GM19193 (cell line): ENCODE results near the gene CD8B.

Source experiments
- POLR2A ChIP-seq: IDR thresholded peaks from 4 replicates; pipeline ENCODE4 v1.6.1; 2011; ENCODE audit not compliant: insufficient read depth, insufficient read length; ENCODE audit errors: extremely low read depth

Gene CD8B

DNA sequence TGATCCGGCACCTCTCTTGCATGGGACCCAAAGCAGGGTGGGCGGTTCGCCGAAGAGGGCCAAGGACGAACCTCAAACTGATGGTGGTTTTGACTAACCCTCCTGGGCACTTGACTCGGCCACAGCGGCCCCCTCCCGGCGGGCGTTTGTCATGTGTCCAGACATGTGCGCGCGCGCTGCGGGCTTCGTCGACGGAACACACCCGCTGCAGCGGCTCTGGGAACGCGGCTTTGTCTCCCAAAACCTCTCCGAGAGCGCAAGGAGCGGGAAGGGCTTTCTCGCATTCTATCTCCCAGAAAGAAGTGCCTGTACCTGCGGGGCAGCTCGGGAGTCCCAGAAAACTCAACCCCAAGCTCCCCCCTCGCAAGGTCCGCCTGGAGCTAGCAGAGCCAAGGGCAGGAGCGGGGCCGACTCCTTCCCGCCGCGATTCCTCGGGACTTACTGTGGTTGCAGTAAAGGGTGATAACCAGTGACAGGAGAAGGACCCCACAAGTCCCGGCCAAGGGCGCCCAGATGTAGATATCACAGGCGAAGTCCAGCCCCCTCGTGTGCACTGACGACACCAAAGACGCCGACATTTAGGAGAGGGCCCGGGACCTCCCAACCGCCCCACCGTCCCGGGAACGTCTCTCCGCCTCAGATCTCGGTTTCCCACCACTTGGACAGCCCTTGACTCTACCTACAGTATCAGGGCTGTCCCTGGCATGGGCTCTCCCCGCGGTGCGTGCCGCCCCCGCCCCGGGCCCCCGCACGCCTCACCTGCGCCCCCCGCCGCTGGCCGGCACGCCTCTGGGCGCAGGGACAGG lies 72.6 kb downstream of the CD8B start:
- TF ChIP-seq POLR2A, result no peak

DNA sequence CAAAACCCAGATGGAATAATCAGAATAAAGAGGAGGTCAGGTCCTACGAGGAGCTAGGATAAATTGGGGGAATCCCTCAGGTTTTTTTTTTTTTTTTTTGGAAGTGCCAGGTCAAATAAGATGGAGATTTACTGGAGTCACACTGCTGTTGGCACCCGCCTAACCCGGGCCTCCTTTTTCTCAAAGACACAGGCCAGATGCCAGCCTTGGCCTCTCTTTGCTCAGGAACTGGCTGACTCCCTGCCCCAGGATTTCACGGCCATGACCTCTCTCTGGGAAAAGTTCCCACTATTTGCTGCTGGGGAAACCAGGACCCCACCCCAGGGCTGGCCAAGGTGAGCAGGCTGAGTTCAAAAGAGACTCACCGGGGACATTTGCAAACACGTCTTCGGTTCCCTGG lies 73.5 kb downstream of the CD8B start:
- TF ChIP-seq POLR2A, result no peak

DNA sequence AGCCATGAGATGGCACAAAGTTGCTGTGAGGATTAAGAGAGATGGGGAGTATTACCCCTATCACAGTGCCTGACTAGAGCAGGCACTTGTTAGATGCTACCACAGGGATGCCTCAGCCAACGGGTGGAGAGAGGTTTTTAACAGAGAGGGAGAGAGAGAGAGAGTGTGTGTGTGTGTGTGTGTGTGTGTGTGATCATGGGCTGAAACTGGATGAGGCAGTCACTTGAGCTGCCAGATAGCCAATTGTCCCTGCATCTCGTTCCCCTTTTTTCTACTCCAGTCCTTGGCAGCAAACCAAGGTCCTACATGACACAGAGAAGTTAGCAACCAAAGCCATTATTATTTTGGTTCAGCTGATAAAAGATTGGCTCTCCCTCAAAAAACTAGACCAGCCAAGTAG lies 74.0 kb downstream of the CD8B start:
- no peak for TF ChIP-seq POLR2A

DNA sequence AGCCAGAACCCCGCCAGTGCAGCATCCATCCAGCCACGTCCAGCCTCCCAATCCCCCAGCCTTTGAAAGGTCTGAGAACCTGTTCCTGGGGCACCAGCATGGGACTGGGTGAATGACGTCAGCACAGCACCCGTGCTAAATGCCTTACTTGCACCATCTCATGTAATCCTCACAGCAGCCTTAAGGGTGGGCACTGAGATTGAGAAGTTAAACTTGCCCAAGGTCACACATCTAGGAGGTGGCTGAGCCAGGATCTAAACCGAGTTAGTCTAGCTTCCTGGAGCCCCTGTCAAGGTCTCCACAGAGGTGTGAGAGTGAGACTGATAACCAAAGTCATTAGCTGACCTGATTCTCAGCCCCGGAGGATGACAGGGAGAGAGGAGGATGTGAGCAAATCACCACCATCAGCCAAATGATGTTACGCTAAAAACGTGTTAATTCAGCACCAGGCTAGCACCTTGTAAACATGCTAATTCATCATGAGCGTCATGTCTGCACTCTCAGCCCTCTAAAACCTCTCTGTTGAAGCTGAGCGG lies 75.6 kb downstream of the CD8B start:
- no peak for TF ChIP-seq POLR2A

DNA sequence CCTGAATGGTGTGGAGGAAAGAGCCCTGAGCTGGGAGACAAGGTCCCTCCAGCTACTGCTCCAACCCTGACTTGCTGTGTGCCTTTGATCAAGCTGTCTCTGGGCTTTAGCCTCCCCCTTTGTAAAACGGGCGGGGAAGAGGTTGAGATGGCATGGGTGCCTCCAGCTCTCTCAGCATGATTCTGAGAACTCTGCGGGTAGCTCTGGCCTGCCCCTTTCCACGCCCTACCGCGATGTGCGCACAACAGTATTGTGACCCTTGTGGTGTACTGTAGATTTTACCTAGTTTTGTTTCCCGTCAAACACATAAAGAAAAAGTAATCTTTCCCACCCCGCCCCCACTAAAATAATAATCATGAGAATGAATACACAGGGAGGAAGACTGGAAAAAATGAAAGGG lies 76.2 kb downstream of the CD8B start:
- no peak for TF ChIP-seq POLR2A

DNA sequence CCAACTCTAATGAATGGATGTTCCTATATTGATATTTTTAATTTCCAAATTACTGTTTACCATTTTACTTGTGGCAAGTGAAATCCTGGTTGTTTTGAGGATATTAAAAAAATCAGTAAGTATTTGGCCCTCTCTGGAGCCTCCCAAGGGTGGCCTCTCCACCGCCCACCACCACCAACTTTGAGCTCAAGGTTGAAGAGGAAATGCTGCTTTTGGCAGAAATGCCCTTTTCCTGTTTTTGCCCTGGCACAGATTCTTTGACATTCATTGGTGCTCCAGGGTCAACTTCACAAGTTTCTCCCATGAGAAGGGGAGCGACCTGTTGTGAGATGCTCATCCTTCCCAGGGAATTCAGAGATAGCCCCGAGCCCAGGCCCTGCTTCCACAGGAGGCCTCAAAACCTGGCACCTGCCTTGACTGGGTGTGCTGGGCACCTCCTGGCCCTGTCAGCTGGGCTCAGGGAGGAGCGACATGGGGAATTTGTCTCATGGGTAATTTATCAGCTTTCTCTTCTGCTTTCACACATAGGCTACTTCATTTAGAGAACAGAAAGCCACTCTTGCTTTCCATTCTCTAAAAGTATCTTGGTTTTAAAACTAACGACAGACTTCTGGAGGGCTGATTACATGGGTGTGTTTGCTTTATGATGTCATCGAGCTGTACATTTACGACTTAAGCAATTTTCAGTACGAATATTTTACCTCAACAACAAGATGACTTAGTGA lies 77.9 kb downstream of the CD8B start:
- TF ChIP-seq POLR2A, result no peak

DNA sequence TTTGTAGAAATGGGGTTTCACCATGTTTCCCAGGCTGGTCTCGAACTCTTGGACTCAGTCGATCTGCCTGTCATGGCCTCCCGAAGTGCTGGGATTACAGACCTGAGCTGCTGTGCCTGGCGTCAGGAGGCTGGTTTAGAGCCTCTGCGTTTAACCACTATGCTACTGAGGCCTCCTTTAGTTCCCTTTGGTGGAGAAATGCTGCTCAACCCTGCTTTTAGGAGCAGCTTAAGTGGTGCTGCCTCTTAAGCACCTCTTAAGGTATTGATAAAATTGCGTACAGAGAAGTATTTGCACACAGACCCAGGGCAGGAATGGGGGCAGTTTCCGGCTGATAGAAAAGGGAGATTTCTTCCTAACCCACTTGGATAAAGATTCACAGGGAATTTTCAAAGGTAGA lies 78.9 kb downstream of the CD8B start:
- TF ChIP-seq POLR2A, result no peak

DNA sequence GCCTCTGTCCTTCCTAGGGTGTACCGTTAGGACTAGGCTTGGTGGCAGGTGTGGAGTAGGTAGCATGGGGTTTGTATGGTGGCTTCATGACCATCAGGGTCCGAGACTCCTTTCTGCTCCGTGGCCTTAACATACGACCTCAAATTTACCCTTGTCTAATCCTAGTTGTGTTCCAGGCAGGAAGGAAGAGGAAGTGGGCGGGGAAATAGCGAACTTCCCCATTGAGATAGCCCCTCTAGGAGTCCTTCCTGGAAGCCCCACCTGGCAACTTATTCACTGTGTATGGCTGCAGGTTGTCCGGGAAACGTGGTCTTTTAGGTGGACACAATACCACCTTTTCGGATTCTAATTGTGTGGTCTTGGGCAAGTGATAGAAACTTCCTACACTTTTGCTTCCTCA lies 80.3 kb downstream of the CD8B start:
- no peak for TF ChIP-seq POLR2A

DNA sequence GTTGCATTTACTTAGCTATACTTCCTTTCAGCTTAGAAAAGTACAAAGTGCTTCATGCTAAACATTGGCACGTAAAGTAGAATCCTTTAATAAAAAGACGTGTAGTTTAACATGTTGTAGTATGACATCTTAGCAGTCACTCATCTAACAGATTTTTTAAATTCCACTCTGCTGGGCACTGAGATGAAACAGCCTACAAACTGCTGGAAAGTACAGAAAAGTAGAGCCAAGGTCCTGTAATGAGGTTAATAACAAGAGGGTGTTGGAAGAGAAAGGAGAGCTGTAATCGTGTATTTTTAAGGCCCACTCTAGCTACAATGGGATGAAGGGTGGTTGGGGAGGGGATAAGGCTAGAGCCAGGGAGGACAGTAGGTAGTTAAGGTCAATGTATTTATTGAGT lies 81.7 kb downstream of the CD8B start:
- no peak for TF ChIP-seq POLR2A

DNA sequence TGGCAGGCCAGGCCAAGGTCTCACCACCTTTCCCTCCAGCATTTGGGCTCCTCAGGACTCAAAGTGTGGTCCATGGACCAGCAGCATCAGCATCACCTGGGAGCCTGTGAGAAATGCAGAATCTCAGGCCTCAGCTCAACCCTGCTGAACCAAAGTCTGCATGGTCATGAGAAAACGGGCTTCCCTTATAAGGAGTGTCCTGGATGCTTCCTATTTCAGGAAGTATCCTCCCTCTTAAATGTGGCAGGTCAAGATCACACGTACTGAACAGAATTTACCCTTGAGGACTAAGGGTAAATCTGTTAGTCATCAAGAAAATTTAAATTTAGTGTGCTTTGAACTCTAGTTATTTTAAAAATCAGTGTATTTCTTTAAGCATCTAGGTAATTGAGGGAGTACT lies 82.7 kb downstream of the CD8B start:
- TF ChIP-seq POLR2A, result no peak

DNA sequence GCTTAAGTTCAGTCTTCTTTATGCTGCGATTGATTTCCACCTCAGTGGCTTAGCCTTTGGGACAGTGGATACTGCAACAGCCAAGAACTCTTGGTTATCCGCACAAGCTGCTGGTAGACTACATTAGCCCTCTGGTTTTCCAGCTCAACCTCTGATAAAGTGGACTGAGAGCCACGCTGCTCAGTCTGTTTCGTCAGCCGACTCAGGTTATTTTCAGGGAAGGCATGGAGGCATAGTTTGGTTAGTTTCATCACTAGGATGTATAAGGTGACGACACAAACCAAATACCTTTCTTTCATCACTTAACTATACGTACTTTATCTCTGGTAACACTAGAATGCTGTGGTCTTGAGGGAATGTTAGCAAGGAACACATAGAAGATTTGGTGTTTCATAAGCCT lies 85.2 kb downstream of the CD8B start:
- no peak for TF ChIP-seq POLR2A

DNA sequence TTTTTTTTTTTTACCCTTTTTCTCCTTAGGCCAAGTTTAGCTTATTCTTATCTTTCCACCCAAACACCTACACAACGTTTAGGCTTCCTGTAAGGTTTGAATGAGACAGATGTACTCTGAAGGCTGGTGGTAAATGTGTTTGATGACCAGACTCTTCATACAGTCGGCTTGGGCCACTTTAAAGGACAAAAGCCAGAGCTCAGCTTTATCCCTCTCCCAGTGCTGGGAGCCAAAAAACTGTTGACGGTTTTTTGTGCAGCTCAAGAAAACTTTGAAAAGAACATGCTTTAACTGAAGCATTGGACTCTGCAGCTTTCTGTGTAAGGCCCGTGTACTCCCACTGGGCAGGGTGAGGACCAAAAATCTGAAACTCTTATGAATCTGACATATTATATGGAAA lies 86.3 kb downstream of the CD8B start:
- no peak for TF ChIP-seq POLR2A

DNA sequence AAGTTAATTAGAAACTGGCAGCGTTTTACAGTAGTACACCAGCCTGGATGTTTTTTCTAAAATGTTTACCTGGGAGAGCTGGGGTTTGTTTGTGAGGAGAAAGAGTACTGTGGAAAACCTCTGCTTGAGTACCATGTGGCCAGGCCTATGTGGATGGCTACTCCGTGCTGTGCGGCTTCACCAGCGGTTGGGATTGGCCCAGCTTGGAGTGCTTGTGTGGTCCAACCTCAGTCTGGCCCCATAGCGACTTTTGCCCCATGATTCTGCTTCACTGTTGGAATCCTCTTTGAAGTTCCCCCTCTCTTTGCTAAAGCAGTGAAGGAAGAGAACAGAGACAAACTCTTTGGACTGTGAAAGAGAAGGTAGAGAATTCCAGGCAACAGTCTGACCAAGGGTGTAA lies 86.8 kb downstream of the CD8B start:
- no peak for TF ChIP-seq POLR2A

DNA sequence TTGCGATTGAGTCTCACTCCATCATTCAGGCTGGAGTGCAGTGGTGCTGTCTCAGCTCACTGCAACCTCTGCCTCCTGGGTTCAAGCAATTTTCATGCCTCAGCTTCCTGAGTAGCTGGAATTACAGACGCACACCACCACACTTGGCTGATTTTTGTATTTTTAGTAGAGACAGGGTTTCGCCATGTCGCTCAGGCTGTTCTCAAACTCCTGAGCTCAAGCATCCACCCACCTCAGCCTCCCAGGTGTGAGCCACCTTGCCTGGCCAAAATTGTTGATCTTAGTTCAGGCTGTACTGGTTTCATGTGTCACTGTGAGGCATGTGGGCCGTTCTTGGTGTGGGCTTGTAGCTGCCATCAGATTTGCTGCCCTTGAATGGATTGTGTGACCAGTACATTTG lies 89.1 kb downstream of the CD8B start:
- no peak for TF ChIP-seq POLR2A

DNA sequence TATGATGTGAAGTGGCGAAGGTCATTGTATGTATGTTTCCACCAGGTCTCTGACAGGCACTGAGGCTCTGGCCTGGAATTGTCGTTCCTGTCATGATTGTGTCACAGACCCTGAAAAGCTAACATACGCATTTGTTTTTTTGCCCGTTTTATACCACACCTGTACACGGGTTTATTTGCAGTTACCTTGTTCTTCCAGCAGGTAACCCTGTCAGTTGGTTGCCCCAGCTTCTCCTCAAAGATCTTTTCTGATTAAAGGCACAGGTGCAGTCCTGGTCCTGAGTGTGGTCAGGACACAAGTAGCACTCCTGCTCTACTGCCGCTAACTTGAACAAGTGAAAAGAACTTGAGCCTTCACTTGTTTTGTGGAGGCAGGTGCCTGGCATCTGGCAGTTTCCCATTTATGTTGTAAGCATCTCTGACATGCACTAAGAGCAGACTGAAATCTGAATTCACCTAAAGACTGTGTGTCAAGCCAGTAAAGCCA lies 90.8 kb downstream of the CD8B start:
- TF ChIP-seq POLR2A, result no peak

DNA sequence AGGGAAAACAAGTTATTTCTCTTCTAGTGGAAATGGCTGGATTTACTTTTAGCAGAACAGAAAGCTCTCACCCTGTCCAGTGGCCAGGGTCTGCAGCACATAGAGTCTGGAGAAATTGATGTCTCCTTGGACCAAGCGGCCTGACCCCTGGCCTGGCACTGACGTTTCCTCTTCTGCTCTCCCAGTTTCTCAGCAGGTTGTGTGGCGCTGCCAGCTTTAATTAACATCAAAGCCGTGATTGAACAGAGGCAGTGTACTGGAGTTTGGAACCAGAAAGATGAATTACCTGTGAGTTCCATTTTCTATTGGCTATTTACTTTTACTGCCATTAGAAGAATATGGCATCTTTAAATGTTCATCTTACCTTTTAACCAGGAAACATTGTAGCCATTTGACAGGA lies 91.8 kb downstream of the CD8B start:
- no peak for TF ChIP-seq POLR2A
